Measurements from ENCODE around the gene RAVER2. TPM values are rescaled to one million over a fixed set of nuclear protein-coding genes. Genes with fewer than 3 reads are reported as not detected.
"Not testable (repeated sequence)": the region's sequence is repeated elsewhere in the genome, so short reads cannot be mapped to it uniquely, and the experiment has no call there.

RAVER2 gene
- total RNA-seq, 2 experiments from 2014 or later = 0.08 TPM; not detected in 1

- no peaks in the 10 kb centered on the region for H3K4me1 ChIP-seq (ENCODE audit: insufficient read depth, low read length, poor library complexity, severe bottlenecking)
- CTCF ChIA-PET (ENCODE audit: unreplicated experiment) = no interaction called here
Measured at GRCh38 chr1:64734287-64734652, 10.6 kb upstream of the RAVER2 start.

GRCh38 chr1:64740687-64741086 is 4.2 kb upstream of the RAVER2 start:
- H3K4me1 ChIP-seq (ENCODE audit: insufficient read depth, low read length, poor library complexity, severe bottlenecking); intact Hi-C loops (cut with micrococcal nuclease; ENCODE audit: unreplicated experiment); H3K36me3 ChIP-seq (ENCODE audit: insufficient read depth, low read length); DNase-seq (ENCODE audit: low spot score); BruUV-seq (replicated peaks); H3K79me2 ChIP-seq (ENCODE audit: insufficient read depth, low read depth, low read length); H4K20me1 ChIP-seq (ENCODE audit: insufficient read depth, low read length); H3K4me3 ChIP-seq (ENCODE audit: low read depth, low read length, poor library complexity, severe bottlenecking); H3K9me3 ChIP-seq (ENCODE audit: low read length); CTCF ChIA-PET (ENCODE audit: unreplicated experiment); H3K27ac ChIP-seq (ENCODE audit: low read depth, low read length, poor library complexity, severe bottlenecking); H3K9me2 ChIP-seq (ENCODE audit: insufficient read depth, low read length); H2AFZ ChIP-seq (ENCODE audit: low read length); H3K4me2 ChIP-seq (ENCODE audit: low read length): not testable (repeated sequence)
- POLR2A ChIA-PET = interaction anchor here (0.5 kb wide), 1 partner anchor 107 kb away, joined by 4 read pairs; no protein-coding TSS in a partner anchor

More at GRCh38 chr1:64734287-64734652, 10.6 kb upstream of the RAVER2 start:
- Histone ChIP-seq H4K20me1 (ENCODE audit: insufficient read depth, low read length) (no peaks in the 10 kb centered on the region), H3K79me2 (ENCODE audit: insufficient read depth, low read depth, low read length) (no peaks in the 10 kb centered on the region), H3K4me3 (ENCODE audit: low read depth, low read length, poor library complexity, severe bottlenecking) (no peak overlapping the region), H3K36me3 (ENCODE audit: insufficient read depth, low read length) (no peaks in the 10 kb centered on the region), H3K27ac (ENCODE audit: low read depth, low read length, poor library complexity, severe bottlenecking) (no peak overlapping the region), H3K4me2 (ENCODE audit: low read length) (no peak overlapping the region), H3K9me2 (ENCODE audit: insufficient read depth, low read length) (no peaks in the 10 kb centered on the region), H2AFZ (ENCODE audit: low read length) (no peak overlapping the region), H3K9me3 (ENCODE audit: low read length) (no peaks in the 10 kb centered on the region)
- POLR2A ChIA-PET = no interaction called here
- DNase-seq (ENCODE audit: low spot score) = no peak
- intact Hi-C loops (cut with micrococcal nuclease; ENCODE audit: unreplicated experiment) = no loop called here
- TF ChIP-seq EZH2phosphoT487 (IDR thresholded peaks at IDR 0.05; ENCODE audit: borderline replicate concordance, low read depth, low read length) = no peak
- no peak for TF ChIP-seq CTCF (conservative IDR thresholded peaks at IDR 0.05; ENCODE audit: low read length)
- no TSS peak for BruUV-seq (replicated peaks)

GRCh38 chr1:64743954-64744491 is 852 bp upstream of the RAVER2 start:
- ChIA-PET CTCF (ENCODE audit: unreplicated experiment) (no interaction called here), POLR2A (interaction anchor here (0.6 kb wide), 1 partner anchor 243 kb away, joined by 3 read pairs; no protein-coding TSS in a partner anchor)
- DNase-seq (ENCODE audit: low spot score) = no peak
- H3K79me2 ChIP-seq (ENCODE audit: insufficient read depth, low read depth, low read length) = no peaks in the 10 kb centered on the region
- no peak overlapping the region for H2AFZ ChIP-seq (ENCODE audit: low read length)
- H3K4me3 ChIP-seq (ENCODE audit: low read depth, low read length, poor library complexity, severe bottlenecking) = no peak overlapping the region
- intact Hi-C loops (cut with micrococcal nuclease; ENCODE audit: unreplicated experiment) = no loop called here
- H3K9me2 ChIP-seq (ENCODE audit: insufficient read depth, low read length) = no peaks in the 10 kb centered on the region
- no peak for TF ChIP-seq EZH2phosphoT487 (IDR thresholded peaks at IDR 0.05; ENCODE audit: borderline replicate concordance, low read depth, low read length)
- TF ChIP-seq CTCF (conservative IDR thresholded peaks at IDR 0.05; ENCODE audit: low read length) = no peak
- no peaks in the 10 kb centered on the region for H3K9me3 ChIP-seq (ENCODE audit: low read length)
- H3K27ac ChIP-seq (ENCODE audit: low read depth, low read length, poor library complexity, severe bottlenecking) = no peak overlapping the region
- H3K4me1 ChIP-seq (ENCODE audit: insufficient read depth, low read length, poor library complexity, severe bottlenecking) = no peaks in the 10 kb centered on the region
- no peaks in the 10 kb centered on the region for H3K36me3 ChIP-seq (ENCODE audit: insufficient read depth, low read length)
- no peaks in the 10 kb centered on the region for H4K20me1 ChIP-seq (ENCODE audit: insufficient read depth, low read length)
- no TSS peak for BruUV-seq (replicated peaks)
- H3K4me2 ChIP-seq (ENCODE audit: low read length) = no peak overlapping the region
